ENCODE data around the gene NAGS. TPM values are rescaled to one million over a fixed set of nuclear protein-coding genes. Genes with fewer than 3 reads are reported as not detected.

Gene NAGS
- total RNA-seq, 1 donor from 2014 or later: 0.11 TPM

DNA sequence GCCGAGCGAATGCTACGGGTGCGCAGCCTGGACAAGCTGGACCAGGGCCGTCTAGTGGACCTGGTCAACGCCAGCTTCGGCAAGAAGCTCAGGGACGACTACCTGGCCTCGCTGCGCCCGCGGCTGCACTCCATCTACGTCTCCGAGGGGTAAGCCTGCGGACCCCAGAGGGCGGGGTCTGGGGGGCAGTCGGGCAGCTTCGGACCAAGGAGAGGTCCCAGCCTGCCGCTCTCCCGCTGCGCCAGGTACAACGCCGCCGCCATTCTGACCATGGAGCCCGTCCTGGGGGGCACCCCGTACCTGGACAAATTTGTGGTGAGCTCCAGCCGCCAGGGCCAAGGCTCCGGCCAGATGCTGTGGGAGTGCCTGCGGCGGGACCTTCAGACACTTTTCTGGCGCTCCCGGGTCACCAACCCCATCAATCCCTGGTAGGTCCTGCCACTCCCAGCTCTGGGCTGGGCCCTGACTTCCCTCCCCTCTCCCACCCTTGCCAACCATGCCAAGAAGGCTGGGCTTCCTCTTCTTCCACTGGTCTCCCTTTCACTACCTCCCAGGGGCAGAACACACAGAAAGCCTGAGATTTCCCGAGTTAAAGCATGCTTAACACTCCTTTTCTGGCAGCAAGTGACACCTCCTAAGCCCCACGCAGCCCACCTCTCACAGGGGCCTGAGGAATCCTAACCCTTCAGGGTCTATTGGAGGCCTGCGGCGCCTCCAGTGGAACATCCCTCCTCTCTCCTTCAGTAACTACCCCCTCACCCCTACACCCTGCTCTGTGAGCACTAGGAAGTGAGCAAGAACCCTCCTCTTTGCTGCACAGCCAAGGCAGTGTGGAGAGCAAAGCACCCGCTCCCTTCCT, 3.2 kb downstream of the NAGS start:
- DNase-seq: peak; percentile 33
- Histone ChIP-seq H3K36me3 (peaks cover 7% of the 10 kb centered on the region), H3K4me1 (peaks cover 61% of the 10 kb centered on the region), H3K27ac (replicated peaks) (peak overlapping the region; percentile 50), H3K9me3 (replicated peaks) (no peaks in the 10 kb centered on the region), H3K4me3 (peak overlapping the region; percentile 81), H3K27me3 (ENCODE audit: low read depth) (peaks cover 34% of the 10 kb centered on the region)
- TF ChIP-seq, protein P1, sequence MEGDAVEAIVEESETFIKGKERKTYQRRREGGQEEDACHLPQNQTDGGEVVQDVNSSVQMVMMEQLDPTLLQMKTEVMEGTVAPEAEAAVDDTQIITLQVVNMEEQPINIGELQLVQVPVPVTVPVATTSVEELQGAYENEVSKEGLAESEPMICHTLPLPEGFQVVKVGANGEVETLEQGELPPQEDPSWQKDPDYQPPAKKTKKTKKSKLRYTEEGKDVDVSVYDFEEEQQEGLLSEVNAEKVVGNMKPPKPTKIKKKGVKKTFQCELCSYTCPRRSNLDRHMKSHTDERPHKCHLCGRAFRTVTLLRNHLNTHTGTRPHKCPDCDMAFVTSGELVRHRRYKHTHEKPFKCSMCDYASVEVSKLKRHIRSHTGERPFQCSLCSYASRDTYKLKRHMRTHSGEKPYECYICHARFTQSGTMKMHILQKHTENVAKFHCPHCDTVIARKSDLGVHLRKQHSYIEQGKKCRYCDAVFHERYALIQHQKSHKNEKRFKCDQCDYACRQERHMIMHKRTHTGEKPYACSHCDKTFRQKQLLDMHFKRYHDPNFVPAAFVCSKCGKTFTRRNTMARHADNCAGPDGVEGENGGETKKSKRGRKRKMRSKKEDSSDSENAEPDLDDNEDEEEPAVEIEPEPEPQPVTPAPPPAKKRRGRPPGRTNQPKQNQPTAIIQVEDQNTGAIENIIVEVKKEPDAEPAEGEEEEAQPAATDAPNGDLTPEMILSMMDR (IDR thresholded peaks at IDR 0.05; ENCODE audit: borderline replicate concordance): no peak
- intact Hi-C loops (cut with micrococcal nuclease): no loop called here

DNA sequence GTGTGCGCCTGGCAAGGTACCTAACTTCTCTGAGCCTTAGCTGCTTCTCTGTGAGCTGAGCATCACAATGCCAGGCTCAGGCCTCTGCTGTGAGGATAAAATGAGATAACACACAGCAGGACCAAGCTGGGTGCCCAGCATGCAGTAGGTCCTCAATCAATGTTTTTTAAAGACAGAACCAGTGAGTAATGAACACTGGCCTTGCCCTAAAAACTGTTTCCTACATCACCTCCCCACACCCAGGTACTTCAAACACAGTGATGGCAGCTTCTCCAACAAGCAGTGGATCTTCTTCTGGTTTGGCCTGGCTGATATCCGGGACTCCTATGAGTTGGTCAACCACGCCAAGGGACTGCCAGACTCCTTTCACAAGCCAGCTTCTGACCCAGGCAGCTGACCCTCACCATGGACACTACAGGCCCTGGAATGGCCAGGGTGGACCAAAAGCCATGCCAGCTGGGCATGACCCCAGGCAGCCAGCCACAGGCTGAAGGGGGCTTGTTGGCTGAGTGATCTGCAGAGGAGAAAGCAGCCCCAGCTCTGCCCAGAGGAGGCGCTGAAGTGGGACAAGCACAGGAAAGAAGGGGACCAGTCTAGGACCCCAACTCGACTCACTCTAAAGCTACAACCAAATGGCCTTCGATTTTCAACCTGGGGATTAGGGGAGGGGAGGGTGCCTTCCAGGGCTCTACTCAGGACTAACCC, 3.9 kb downstream of the NAGS start:
- H3K27me3 ChIP-seq (ENCODE audit: low read depth): peaks cover 33% of the 10 kb centered on the region
- TF ChIP-seq, protein P1 (IDR thresholded peaks at IDR 0.05; ENCODE audit: borderline replicate concordance): no peak
- H3K4me1 ChIP-seq: peaks cover 69% of the 10 kb centered on the region
- H3K36me3 ChIP-seq: peaks cover 7% of the 10 kb centered on the region
- H3K27ac ChIP-seq (replicated peaks): no peak overlapping the region
- no peaks in the 10 kb centered on the region for H3K9me3 ChIP-seq (replicated peaks)
- intact Hi-C loops (cut with micrococcal nuclease): no loop called here
- peak overlapping the region; percentile 81 for H3K4me3 ChIP-seq
- no peak for DNase-seq

DNA sequence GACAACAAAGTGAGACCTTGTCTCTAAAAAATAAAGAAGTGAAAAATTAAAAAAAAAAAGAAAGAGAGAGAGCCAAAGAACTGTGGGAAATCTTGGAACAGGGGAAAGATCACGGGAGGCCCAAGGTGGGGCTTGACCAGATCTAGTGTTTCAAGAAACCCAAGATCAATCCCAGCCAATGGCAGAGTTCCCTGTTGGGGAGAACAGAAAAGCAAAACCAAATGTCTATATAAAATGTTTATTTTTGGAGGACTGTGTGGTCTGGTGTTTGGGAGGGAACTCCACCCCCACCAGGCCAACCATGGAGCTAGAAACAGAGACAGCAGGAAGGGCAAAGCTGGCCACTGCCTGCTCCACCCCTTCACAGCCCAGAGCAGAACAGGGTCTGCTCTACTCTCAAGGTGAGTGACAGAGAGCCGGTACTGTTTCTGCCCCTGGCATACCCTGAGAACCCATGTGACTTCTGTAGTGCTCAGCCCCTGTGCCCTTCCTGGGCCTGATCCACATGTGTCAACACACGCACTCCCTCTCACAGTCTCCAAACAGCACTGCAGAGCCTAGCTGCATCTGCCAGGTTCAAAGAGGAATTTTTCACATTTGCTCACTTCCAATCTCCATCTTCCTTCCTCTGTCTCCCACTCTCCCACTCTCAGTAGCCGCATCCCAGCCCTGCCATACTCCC, 6.7 kb downstream of the NAGS start:
- Histone ChIP-seq H3K9me3 (replicated peaks) (no peaks in the 10 kb centered on the region), H3K4me3 (no peak overlapping the region), H3K27ac (replicated peaks) (peak overlapping the region; percentile 74), H3K27me3 (ENCODE audit: low read depth) (peaks cover 5% of the 10 kb centered on the region), H3K36me3 (peaks cover 7% of the 10 kb centered on the region), H3K4me1 (peaks cover 69% of the 10 kb centered on the region)
- no peak for DNase-seq
- TF ChIP-seq, protein P1 (IDR thresholded peaks at IDR 0.05; ENCODE audit: borderline replicate concordance): no peak
- intact Hi-C loops (cut with micrococcal nuclease): no loop called here

DNA sequence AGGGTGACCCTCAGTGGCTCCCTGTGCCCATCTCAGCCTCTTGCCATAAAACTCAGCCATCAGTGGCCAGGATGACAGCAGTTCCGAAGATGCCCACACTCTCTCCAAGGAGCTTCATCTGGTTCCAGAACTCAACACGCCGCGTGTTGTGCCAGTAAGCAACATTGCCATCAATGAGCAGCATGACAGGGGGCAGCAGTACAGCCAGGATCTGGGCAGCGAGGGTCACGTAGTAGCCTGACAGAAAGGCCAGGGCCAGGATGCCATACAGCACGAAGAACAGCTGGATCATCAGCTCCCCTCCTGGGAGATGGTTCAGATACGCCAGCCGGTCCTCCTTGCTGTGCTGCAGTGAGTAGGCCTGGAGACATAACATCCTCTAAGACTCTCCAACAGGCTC, 7.5 kb downstream of the NAGS start:
- Histone ChIP-seq H3K9me3 (replicated peaks) (no peaks in the 10 kb centered on the region), H3K36me3 (peaks cover 7% of the 10 kb centered on the region), H3K4me3 (no peak overlapping the region), H3K27me3 (ENCODE audit: low read depth) (no peaks in the 10 kb centered on the region), H3K27ac (replicated peaks) (peak overlapping the region; percentile 74), H3K4me1 (peaks cover 63% of the 10 kb centered on the region)
- TF ChIP-seq, protein P1 (IDR thresholded peaks at IDR 0.05; ENCODE audit: borderline replicate concordance): no peak
- DNase-seq: no peak
- intact Hi-C loops (cut with micrococcal nuclease): no loop called here

DNA sequence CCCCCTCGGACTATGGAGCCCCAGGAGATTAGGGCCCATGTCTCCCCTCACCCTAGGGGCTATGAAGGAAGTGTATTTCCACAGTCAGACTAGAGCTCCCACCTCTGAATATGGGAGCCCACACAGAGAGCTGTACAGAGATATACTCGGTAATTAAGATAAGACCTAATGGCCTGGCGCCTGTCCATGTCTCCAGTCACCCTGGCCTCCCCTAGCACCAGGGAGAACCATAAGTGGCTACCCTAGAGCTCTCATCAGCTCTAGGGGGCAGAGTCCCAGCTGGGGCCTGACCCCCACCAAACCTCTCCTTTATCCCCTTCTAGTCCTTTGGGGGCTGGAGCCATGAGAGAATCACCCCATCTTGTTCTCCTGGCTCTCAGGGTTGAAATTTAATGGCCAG, 8.0 kb downstream of the NAGS start:
- Histone ChIP-seq H3K9me3 (replicated peaks) (no peaks in the 10 kb centered on the region), H3K36me3 (peaks cover 7% of the 10 kb centered on the region), H3K27me3 (ENCODE audit: low read depth) (no peaks in the 10 kb centered on the region), H3K27ac (replicated peaks) (peak overlapping the region; percentile 74), H3K4me3 (no peak overlapping the region), H3K4me1 (peaks cover 58% of the 10 kb centered on the region)
- intact Hi-C loops (cut with micrococcal nuclease): no loop called here
- TF ChIP-seq, protein P1 (IDR thresholded peaks at IDR 0.05; ENCODE audit: borderline replicate concordance): no peak
- DNase-seq: no peak

Measured in left ventricle myocardium inferior (tissue), 1 donor.